ENCODE results near the gene WWTR1.

The WWTR1 gene

DNA sequence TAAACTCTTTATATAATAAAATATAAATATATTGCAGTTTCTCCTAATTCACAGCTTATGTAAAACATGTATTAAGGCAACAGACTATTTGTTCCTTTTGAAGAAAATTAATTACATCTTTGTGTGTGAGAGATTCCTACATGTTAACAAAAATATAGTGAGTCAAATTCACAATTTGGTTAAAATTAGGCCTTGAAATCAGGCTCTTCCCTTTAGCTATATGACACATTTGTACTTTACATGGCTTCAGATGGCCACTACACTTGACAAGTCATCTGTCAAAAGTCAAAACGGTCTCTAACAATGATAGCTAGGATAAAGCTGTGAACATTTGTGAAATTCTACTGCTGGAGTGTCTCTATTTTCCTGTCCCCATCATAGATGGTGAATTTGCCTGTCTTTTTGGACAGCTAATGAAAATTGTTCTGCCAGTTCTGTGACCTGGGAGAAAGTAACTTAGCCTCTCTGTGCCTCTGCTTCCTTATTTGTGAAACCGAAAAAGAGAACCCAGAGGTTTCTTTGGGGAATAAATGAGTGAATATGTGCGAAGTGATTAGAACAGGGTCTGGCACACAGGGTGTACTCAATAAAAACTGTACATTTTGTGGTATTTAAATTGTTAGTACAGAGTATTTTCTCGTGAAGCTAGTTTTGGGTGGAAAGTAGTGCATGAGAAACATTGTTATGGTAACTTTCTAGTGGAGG, 159.7 kb downstream of the WWTR1 start:
- no peak for DNase-seq (ENCODE audit: low read depth)

- DNase-seq (ENCODE audit: low read depth) = no peak
Observed at GRCh38 chr3:149496891-149497290, 160.9 kb downstream of the WWTR1 start.

GRCh38 chr3:149495581-149496125, 162.2 kb downstream of the WWTR1 start:
- DNase-seq (ENCODE audit: low read depth) = no peak

- no peak for DNase-seq (ENCODE audit: low read depth)
Observed at GRCh38 chr3:149494759-149495580, 162.9 kb downstream of the WWTR1 start.

- no peak for DNase-seq (ENCODE audit: low read depth)
Observed at GRCh38 chr3:149494022-149494758, 163.6 kb downstream of the WWTR1 start.

- DNase-seq (ENCODE audit: low read depth) = no peak
Observed at GRCh38 chr3:149493315-149494021, 164.4 kb downstream of the WWTR1 start.

DNA sequence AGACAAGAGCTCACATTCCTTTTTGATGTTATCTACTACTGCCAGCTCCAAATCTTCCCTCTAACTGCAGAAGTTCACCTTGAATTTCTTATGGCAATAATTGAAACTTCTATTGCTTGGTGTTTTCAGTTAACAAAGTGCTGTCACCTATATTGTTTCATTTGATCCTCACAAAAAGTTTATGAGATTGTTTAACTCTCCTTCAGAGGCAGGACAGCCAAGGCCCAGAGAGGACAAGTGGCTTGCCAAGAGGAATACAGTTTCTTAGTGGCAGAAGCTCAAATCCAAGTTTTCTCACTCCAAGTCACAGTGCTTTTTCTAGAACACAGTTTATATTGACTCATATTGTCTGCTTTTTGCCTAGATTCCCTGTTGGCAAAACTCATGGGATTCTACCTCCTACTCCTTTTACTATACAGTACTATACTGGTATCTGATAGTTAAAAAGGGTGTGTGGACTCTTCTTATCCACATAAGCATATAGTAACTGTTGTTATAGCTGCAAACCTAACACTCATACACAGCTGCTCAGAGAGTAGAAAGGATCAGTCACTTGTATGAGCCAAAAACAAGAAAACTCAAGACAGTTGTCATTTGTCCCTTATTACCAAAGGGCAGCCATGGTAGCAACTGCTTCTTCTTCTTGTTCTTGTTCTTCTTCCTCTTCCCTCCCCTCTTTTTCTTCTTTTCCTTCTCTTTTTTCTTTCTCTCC, 167.4 kb downstream of the WWTR1 start:
- no peak for DNase-seq (ENCODE audit: low read depth)

- no peak for DNase-seq (ENCODE audit: low read depth)
Observed at GRCh38 chr3:149489060-149489690, 168.7 kb downstream of the WWTR1 start.

DNA sequence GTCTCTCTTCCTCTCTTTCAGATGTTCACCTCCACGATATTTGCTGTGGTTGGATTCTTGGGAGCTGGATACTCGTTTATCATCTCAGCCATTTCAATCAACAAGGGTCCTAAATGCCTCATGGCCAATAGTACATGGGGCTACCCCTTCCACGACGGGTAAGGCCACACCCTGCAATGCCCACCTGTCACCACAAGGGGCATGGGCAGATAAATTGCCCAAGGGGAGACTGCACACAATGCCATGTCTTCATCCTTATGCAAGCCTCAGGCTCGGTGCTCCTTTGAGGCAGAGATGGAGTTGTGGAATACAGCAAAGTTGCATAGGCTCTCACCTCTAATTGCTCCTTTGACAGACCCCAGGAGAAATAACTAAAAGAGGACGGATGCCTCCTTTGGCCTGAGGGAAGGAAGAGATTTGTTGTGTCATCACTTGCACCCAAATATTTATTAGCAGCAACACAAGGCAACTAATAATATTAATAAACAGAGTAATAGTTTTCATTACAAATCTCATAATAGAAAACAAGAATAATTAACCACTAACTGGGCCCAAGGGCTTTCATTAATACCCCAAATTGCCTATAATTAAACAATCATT, 170.1 kb downstream of the WWTR1 start:
- DNase-seq (ENCODE audit: low read depth) = no peak

DNA sequence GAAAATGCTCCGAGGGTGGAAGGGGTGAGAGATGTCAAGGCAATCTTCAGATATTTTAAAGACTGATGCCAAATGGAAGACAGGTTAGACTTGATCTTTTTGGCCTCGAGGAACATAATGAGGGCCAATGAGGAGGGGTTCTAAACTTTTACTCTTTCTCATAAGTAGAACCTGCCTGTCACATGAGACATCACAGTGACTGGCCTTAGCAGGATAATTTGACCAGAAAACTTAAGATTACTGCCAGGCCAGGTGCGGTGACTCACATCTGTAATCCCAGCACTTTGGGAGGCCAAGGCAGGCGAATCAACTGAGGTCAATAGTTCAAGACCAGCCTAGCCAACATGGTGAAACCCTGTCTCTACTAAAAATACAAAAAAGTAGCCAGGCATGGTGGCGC, 171.1 kb downstream of the WWTR1 start:
- DNase-seq (ENCODE audit: low read depth) = no peak

DNA sequence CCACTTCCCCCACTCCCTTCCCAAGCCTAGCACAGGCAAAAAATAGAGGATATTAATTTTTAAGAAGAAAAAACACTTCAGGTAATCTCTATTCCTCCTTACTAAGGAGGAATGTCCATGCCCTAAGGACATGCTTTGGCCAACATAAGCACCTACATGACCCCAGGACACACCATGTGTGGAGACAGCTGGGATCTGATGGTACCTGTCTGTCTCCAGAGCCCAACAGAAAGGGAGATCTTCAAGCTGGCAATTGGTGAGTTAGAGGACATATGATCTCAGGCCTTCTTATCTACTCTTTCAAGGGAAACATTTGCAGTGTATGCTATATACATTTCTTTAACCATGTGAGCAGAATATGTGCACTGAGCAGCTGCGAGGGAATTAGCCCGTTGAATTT, 176.3 kb downstream of the WWTR1 start:
- DNase-seq (ENCODE audit: low read depth) = no peak

- no peak for DNase-seq (ENCODE audit: low read depth)
Observed at GRCh38 chr3:149481056-149481455, 176.8 kb downstream of the WWTR1 start.

DNA sequence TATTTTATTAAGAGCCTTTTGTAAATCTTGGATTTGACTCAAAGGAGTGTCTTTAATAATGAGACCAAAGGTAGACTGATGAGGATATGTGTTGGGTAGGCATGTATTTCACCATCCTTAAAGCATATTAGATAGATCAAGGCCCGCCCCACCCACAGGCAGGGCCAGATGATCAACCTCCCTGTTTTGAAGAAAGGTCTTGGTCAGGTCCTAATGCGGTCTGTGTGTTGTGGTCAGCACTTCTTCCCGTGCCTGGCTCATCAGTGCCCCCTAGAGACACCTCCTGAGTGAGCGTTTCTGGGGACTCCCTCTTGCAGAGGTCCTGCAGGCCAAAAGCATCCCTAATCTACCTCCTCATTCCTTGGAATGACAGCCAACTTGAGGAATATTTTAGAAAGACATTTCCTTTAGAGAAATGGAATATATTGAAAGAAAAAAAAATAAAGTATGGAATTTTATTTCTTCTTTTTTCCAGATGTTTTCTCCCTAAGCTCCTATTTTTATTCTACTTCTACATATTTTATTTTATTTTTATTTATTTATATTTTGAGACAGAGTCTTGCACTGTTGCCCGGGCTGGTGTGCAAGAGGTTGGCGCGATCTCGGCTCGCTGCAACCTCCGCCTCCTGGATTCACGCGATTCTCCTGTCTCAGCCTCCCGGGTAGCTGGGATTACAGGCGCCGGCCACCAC, 177.4 kb downstream of the WWTR1 start:
- no peak for DNase-seq (ENCODE audit: low read depth)

- DNase-seq (ENCODE audit: low read depth) = no peak
Observed at GRCh38 chr3:149479621-149480325, 178.1 kb downstream of the WWTR1 start.

DNA sequence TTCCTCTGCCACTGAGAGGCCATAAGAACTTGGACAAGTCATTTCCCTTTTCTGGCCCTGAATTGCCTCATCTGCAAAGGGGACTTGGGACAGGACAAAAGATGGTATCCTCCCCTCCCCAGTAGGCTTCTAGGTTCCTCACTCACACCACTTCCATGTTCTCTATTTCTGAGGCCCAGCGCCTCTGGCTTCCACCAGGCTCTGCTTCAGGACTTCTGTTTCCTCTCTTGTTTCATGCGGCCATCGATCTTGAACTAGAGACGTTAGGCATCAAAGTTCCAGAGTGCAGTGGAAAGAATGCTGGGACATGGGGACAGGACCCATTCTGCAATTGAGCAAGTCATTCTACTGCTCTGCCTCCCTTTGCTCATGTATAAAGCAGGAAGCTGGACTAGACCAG, 181.6 kb downstream of the WWTR1 start:
- DNase-seq (ENCODE audit: low read depth) = no peak

- no peak for DNase-seq (ENCODE audit: low read depth)
Observed at GRCh38 chr3:149475451-149476060, 182.3 kb downstream of the WWTR1 start.

DNA sequence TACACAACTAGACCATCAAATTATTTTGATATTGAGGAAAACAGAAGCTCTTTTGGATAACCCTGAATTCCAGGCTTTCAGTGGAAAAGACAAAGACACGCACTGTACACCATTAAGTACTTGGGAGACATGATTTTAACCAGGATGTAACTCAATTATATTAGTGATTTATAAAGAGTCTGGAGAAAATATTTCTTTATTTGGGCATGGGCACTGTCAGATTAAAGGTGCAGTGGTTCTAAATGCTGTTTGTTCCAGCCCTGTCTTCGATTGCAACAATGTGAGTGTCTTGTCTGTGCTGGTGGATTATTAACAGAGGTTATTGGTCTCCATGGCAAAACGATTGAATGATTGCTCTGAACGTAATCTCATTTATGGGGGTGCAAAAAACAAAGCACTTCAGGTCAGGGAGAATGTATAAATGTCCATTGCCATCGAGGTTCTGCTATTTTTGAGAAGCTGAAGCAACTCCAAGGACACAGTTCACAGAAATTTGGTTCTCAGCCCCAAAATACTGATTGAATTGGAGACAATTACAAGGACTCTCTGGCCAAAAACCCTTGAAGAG, 183.5 kb downstream of the WWTR1 start, which contains the start of gene TM4SF4:
Gene TM4SF4, plus strand, starts transcription at position 448 of the 568 bp plus-strand sequence. CDS start 181 bp downstream, outside the sequence.
- DNase-seq (ENCODE audit: low read depth) = no peak

All from T follicular helper cell (primary cell).